SK-N-SH (cell line): ENCODE measurements around the gene SRPK1. TPM values are rescaled to one million over a fixed set of nuclear protein-coding genes. Genes with fewer than 3 reads are reported as not detected.

ENCODE experiments used
- CTCF ChIA-PET: fragments of 300-600, 350-600 bp; formaldehyde crosslinking; extraction: SDS; loops from one replicate; lab custom pipeline; 2021; lab: Yijun Ruan, JAX
- POLR2A ChIA-PET: fragments of 350-600 bp; sonication (Branson Sonifier 250); formaldehyde crosslinking; extraction: SDS; loops from one replicate; lab custom pipeline; 2020; ENCODE audit warnings: antibody characterized with exemption, inconsistent platforms; lab: Yijun Ruan, JAX
- DNase-seq: peaks from one replicate; pipeline ENCODE4 v3.0.0; 2012
- H2AFZ ChIP-seq: fragments of 200-600 bp; sonication (generic); 2 replicates; pipeline ENCODE4 v1.8.1; 2016; ENCODE audit warnings: antibody characterized with exemption, mild to moderate bottlenecking, low read depth
- H3F3A ChIP-seq: fragments of 200-600 bp; sonication (generic); replicated peaks from 2 replicates; pipeline ENCODE3; 2016; ENCODE audit warnings: antibody characterized with exemption, mild to moderate bottlenecking; ENCODE audit not compliant: insufficient read depth
- H3K27ac ChIP-seq, 2 experiments: fragments of 200-500 bp in 1 of 2; fragments of 200-600 bp in 1 of 2; sonication (Bioruptor generic) in 1 of 2; sonication (generic), shearing (Covaris generic) in 1 of 2; 2 replicates each; pipeline versions ENCODE4 v1.5.1 to v1.6.1; 2014 to 2016; ENCODE audit warnings: low read depth in 2 of 2, inconsistent platforms in 1 of 2, low read length in 1 of 2, mild to moderate bottlenecking in 1 of 2, mixed read lengths in 1 of 2
- H3K27me3 ChIP-seq: fragments of 200-600 bp; sonication (generic), shearing (Covaris generic); 2 replicates; pipeline ENCODE4 v1.6.1; 2016; ENCODE audit warnings: mixed run types; ENCODE audit not compliant: insufficient read depth
- H3K36me3 ChIP-seq, 2 experiments: fragments of 200-500 bp in 1 of 2; fragments of 200-600 bp in 1 of 2; sonication (Bioruptor generic) in 1 of 2; sonication (generic) in 1 of 2; replicated peaks in 1 of 2; 2 replicates each; pipeline versions ENCODE3 to v1.5.1; 2014 to 2016; ENCODE audit warnings: low read length in 1 of 2, mild to moderate bottlenecking in 1 of 2; ENCODE audit not compliant: insufficient read depth in 2 of 2, control insufficient read depth in 1 of 2
- H3K4me1 ChIP-seq, 2 experiments: fragments of 200-500 bp in 1 of 2; fragments of 200-600 bp in 1 of 2; sonication (Bioruptor generic) in 1 of 2; sonication (generic), shearing (Covaris generic) in 1 of 2; 2 replicates each; pipeline versions ENCODE4 v1.5.1 to v1.6.1; 2014 to 2016; ENCODE audit warnings: low read depth in 1 of 2, low read length in 1 of 2, mixed run types in 1 of 2; ENCODE audit not compliant: insufficient read depth in 2 of 2, control insufficient read depth in 1 of 2
- H3K4me2 ChIP-seq: fragments of 200-600 bp; sonication (generic), shearing (Covaris generic); 2 replicates; pipeline ENCODE4 v1.6.1; 2017; ENCODE audit warnings: mixed run types
- H3K4me3 ChIP-seq, 2 experiments: fragments of 200-500 bp in 1 of 2; fragments of 200-600 bp in 1 of 2; sonication (Bioruptor generic) in 1 of 2; sonication (generic), shearing (Covaris generic) in 1 of 2; 2 replicates each; pipeline versions ENCODE4 v1.5.1 to v1.8.1; 2014 to 2016; ENCODE audit warnings: low read depth in 2 of 2, inconsistent platforms in 1 of 2, low read length in 1 of 2, mild to moderate bottlenecking in 1 of 2, mixed read lengths in 1 of 2, moderate library complexity in 1 of 2
- H3K79me2 ChIP-seq: fragments of 200-600 bp; sonication (generic); 2 replicates; pipeline ENCODE4 v1.8.1; 2017; ENCODE audit warnings: mild to moderate bottlenecking; ENCODE audit not compliant: insufficient read depth
- H3K9ac ChIP-seq: fragments of 200-600 bp; sonication (generic); 2 replicates; pipeline ENCODE4 v1.6.1; 2017; ENCODE audit warnings: mixed run types
- H3K9me2 ChIP-seq: fragments of 200-600 bp; sonication (generic); 2 replicates; pipeline ENCODE4 v1.6.1; 2017; ENCODE audit warnings: mixed run types
- H3K9me3 ChIP-seq: fragments of 200-600 bp; sonication (generic); 2 replicates; pipeline ENCODE4 v1.6.1; 2017; ENCODE audit warnings: mixed run types, mild to moderate bottlenecking, moderate library complexity
- H4K20me1 ChIP-seq: fragments of 200-600 bp; sonication (generic); 2 replicates; pipeline ENCODE4 v1.6.1; 2017; ENCODE audit warnings: mild to moderate bottlenecking, mixed run types; ENCODE audit not compliant: insufficient read depth
- CHD2 ChIP-seq: fragments of 150-350 bp; IDR thresholded peaks from 2 replicates; pipeline ENCODE4 v1.6.1; 2018; ENCODE audit warnings: low read length; ENCODE audit not compliant: partially characterized antibody
- ELF1 ChIP-seq: IDR thresholded peaks from 2 replicates; pipeline ENCODE4 v1.4.0; 2012
- EP300 ChIP-seq, 2 experiments: IDR thresholded peaks; 2 replicates each; pipeline versions ENCODE4 v1.4.0 to v1.6.1; 2012; ENCODE audit warnings: borderline replicate concordance in 1 of 2, low read depth in 1 of 2, low read length in 1 of 2
- FOSL2 ChIP-seq: IDR thresholded peaks from 2 replicates; pipeline ENCODE4 v1.4.0; 2012; ENCODE audit warnings: low read depth, mild to moderate bottlenecking, moderate library complexity, borderline replicate concordance
- GABPA ChIP-seq: IDR thresholded peaks from 2 replicates; pipeline ENCODE4 v1.4.0; 2012; ENCODE audit warnings: low read depth, mild to moderate bottlenecking
- GATA2 ChIP-seq: sonication (generic); formaldehyde crosslinking; IDR thresholded peaks from 2 replicates; pipeline ENCODE4 v1.5.0; 2020; ENCODE audit warnings: mild to moderate bottlenecking, missing genetic modification reagents
- IRF3 ChIP-seq: fragments of 150-350 bp; IDR thresholded peaks from 2 replicates; pipeline ENCODE4 v1.6.1; 2016; ENCODE audit warnings: mild to moderate bottlenecking, low read depth, low read length
- MEF2A ChIP-seq: IDR thresholded peaks from 2 replicates; pipeline ENCODE4 v1.4.0; 2012; ENCODE audit warnings: low read depth, borderline replicate concordance
- NRF1 ChIP-seq: IDR thresholded peaks from 2 replicates; pipeline ENCODE4 v1.6.1; 2012; ENCODE audit warnings: low read depth, mild to moderate bottlenecking, low read length
- RAD21 ChIP-seq: IDR thresholded peaks from 2 replicates; pipeline ENCODE4 v1.6.1; 2012; ENCODE audit warnings: mild to moderate bottlenecking, low read length
- RCOR1 ChIP-seq: fragments of 150-350 bp; IDR thresholded peaks from 2 replicates; pipeline ENCODE4 v1.6.1; 2017; ENCODE audit warnings: antibody characterized with exemption, low read length
- REST ChIP-seq: IDR thresholded peaks from 2 replicates; pipeline ENCODE4 v1.6.1; 2012; ENCODE audit warnings: mild to moderate bottlenecking, low read depth, low read length, moderate library complexity
- RFX5 ChIP-seq: IDR thresholded peaks from 2 replicates; pipeline ENCODE4 v1.6.1; 2012; ENCODE audit warnings: mild to moderate bottlenecking, improper control_type of control experiment, low read length
- RXRA ChIP-seq: IDR thresholded peaks from 2 replicates; pipeline ENCODE4 v1.4.0; 2012; ENCODE audit warnings: low read depth, mild to moderate bottlenecking, borderline replicate concordance
- TCF12 ChIP-seq: IDR thresholded peaks from 2 replicates; pipeline ENCODE4 v1.4.0; 2012
- YY1 ChIP-seq: IDR thresholded peaks from 2 replicates; pipeline ENCODE4 v1.4.0; 2012; ENCODE audit warnings: low read depth, mild to moderate bottlenecking
- WGBS: methylation state at CpG from one replicate; pipeline ENCODE4 v1.1.6; 2017; ENCODE audit warnings: low lambda C conversion rate; 5-methylcytosine and 5-hydroxymethylcytosine counted together
- polyA plus RNA-seq, 3 experiments: library from polyadenylated mRNA; depleted of rRNA; stranded (reverse); fragments of >200 nt; gene quantifications; 2 replicates each; pipeline ENCODE4 v1.2.3, GENCODE V29; 2012

The SRPK1 gene
- polyA plus RNA-seq, 1 of the 3 experiments (the other 2 are of a cell fraction), result 10.6 TPM

- no peaks in the 10 kb centered on the region for H3F3A ChIP-seq
- H3K79me2 ChIP-seq, result no peaks in the 10 kb centered on the region
- TF ChIP-seq IRF3 (no peak), CHD2 (no peak), GABPA (no peak), NRF1 (no peak), RFX5 (no peak), RXRA (no peak), EP300 (IDR thresholded peaks at IDR 0.05; ENCODE audit: borderline replicate concordance in 1 of 2, low read depth in 1 of 2, low read length in 1 of 2) (no peak), YY1 (no peak), FOSL2 (no peak), TCF12 (no peak), RCOR1 (no peak), RAD21 (no peak)
- no peak overlapping the region for H3K4me3 ChIP-seq
- POLR2A ChIA-PET, result interaction anchor here (0.6 kb wide), 1 partner anchor 21 kb away, joined by 3 read pairs; no protein-coding TSS in a partner anchor
- no peak overlapping the region for H3K27ac ChIP-seq
- no peaks in the 10 kb centered on the region for H3K36me3 ChIP-seq
- no peak overlapping the region for H3K9ac ChIP-seq
- no peaks in the 10 kb centered on the region for H3K9me2 ChIP-seq
- H3K9me3 ChIP-seq, result no peaks in the 10 kb centered on the region
- no peaks in the 10 kb centered on the region for H4K20me1 ChIP-seq
- no peak overlapping the region for H3K4me2 ChIP-seq
- no peaks in the 10 kb centered on the region; the same call in 1 of the 2 replicates for H3K27me3 ChIP-seq
- DNase-seq, result no peak
- H2AFZ ChIP-seq, result no peak overlapping the region
- CTCF ChIA-PET, result no interaction called here
- H3K4me1 ChIP-seq, result peaks cover 0 to 2% of the 10 kb centered on the region in 2 experiments; a peak in 1 of 4 replicates
- WGBS, result 46% methylated on average over 3 of the region's 3 CpGs
Measured at GRCh38 chr6:35801148-35801547, 119.8 kb downstream of the SRPK1 start.

GRCh38 chr6:35798706-35799105 lies 122.2 kb downstream of the SRPK1 start:
- H3K27me3 ChIP-seq, result no peaks in the 10 kb centered on the region; the same call in none of the 2 replicates
- H3K4me2 ChIP-seq, result no peak overlapping the region
- ChIA-PET CTCF (interaction anchor here (0.9 to 1.9 kb wide), 3 partner anchors 11 to 296 kb away, joined by 3 to 8 read pairs (median 3); no protein-coding TSS in a partner anchor), POLR2A (interaction anchor here (1.2 kb wide), 1 partner anchor 12 kb away, joined by 3 read pairs; no protein-coding TSS in a partner anchor)
- H3F3A ChIP-seq, result no peaks in the 10 kb centered on the region
- no peaks in the 10 kb centered on the region for H3K9me2 ChIP-seq
- H3K4me1 ChIP-seq, result no peaks in the 10 kb centered on the region
- 60% methylated on average over 5 of the region's 5 CpGs for WGBS
- H4K20me1 ChIP-seq, result no peaks in the 10 kb centered on the region
- no peaks in the 10 kb centered on the region for H3K9me3 ChIP-seq
- no peak overlapping the region for H3K9ac ChIP-seq
- no peak overlapping the region for H2AFZ ChIP-seq
- no peak overlapping the region for H3K27ac ChIP-seq
- H3K79me2 ChIP-seq, result no peaks in the 10 kb centered on the region
- TF ChIP-seq GABPA (no peak), REST (no peak), MEF2A (no peak), NRF1 (no peak), IRF3 (no peak), ELF1 (no peak), EP300 (IDR thresholded peaks at IDR 0.05; ENCODE audit: borderline replicate concordance in 1 of 2, low read depth in 1 of 2, low read length in 1 of 2) (no peak), FOSL2 (no peak), GATA2 (CRISPR knock-in tag) (no peak)
- H3K4me3 ChIP-seq, result no peak overlapping the region
- no peak for DNase-seq
- H3K36me3 ChIP-seq, result no peaks in the 10 kb centered on the region
